ENCODE data around the gene SUV39H1. TPM values are rescaled to one million over a fixed set of nuclear protein-coding genes. Genes with fewer than 3 reads are reported as not detected.

The SUV39H1 gene
- total RNA-seq, 1 donor: 2.5 TPM

- H4K20me1 ChIP-seq (ENCODE audit: insufficient read depth, low read length): no peaks in the 10 kb centered on the region
- peaks cover 2% of the 10 kb centered on the region for H3K27me3 ChIP-seq (ENCODE audit: insufficient read depth, low read length)
- no peaks in the 10 kb centered on the region for H3K79me2 ChIP-seq (ENCODE audit: insufficient read depth, low read length)
- no peaks in the 10 kb centered on the region for H3K4me1 ChIP-seq (ENCODE audit: insufficient read depth, low read length)
- H3K4me3 ChIP-seq (ENCODE audit: insufficient read depth, low read length): no peak overlapping the region
- DNase-seq (ENCODE audit: insufficient read length, low spot score, missing footprints): no peak
- no peak overlapping the region for H2AFZ ChIP-seq (ENCODE audit: low read length)
- H3K9me3 ChIP-seq (ENCODE audit: low read depth, low read length): no peaks in the 10 kb centered on the region
- H3K36me3 ChIP-seq (ENCODE audit: insufficient read depth, low read length): no peaks in the 10 kb centered on the region
- H3K4me2 ChIP-seq (ENCODE audit: insufficient read depth, low read length): no peak overlapping the region
- no peak overlapping the region for H3K27ac ChIP-seq (ENCODE audit: low read depth, low read length)
- TF ChIP-seq CTCF (IDR thresholded peaks at IDR 0.05; ENCODE audit: extremely low read depth, low read depth, low read length): no peak
These were observed 51.0 kb downstream of the SUV39H1 start for GRCh38 chrX:48747415-48748016.

GRCh38 chrX:48749182-48749581 is 52.6 kb downstream of the SUV39H1 start:
- Histone ChIP-seq H3K79me2 (ENCODE audit: insufficient read depth, low read length) (no peaks in the 10 kb centered on the region), H3K36me3 (ENCODE audit: insufficient read depth, low read length) (no peaks in the 10 kb centered on the region)

GRCh38 chrX:48751343-48751742 is 54.8 kb downstream of the SUV39H1 start:
- Histone ChIP-seq H3K27me3 (ENCODE audit: insufficient read depth, low read length) (peaks cover 2% of the 10 kb centered on the region), H3K4me2 (ENCODE audit: insufficient read depth, low read length) (no peak overlapping the region), H4K20me1 (ENCODE audit: insufficient read depth, low read length) (no peaks in the 10 kb centered on the region), H3K79me2 (ENCODE audit: insufficient read depth, low read length) (no peaks in the 10 kb centered on the region), H3K36me3 (ENCODE audit: insufficient read depth, low read length) (no peaks in the 10 kb centered on the region), H3K4me1 (ENCODE audit: insufficient read depth, low read length) (no peaks in the 10 kb centered on the region), H3K9me3 (ENCODE audit: low read depth, low read length) (no peaks in the 10 kb centered on the region), H3K4me3 (ENCODE audit: insufficient read depth, low read length) (no peak overlapping the region), H3K27ac (ENCODE audit: low read depth, low read length) (no peak overlapping the region), H2AFZ (ENCODE audit: low read length) (no peak overlapping the region)
- DNase-seq (ENCODE audit: insufficient read length, low spot score, missing footprints): no peak
- TF ChIP-seq CTCF (IDR thresholded peaks at IDR 0.05; ENCODE audit: extremely low read depth, low read depth, low read length): no peak

More at GRCh38 chrX:48749182-48749581, 52.6 kb downstream of the SUV39H1 start:
- Histone ChIP-seq H3K4me1 (ENCODE audit: insufficient read depth, low read length) (no peaks in the 10 kb centered on the region), H3K4me2 (ENCODE audit: insufficient read depth, low read length) (no peak overlapping the region), H4K20me1 (ENCODE audit: insufficient read depth, low read length) (no peaks in the 10 kb centered on the region), H3K27me3 (ENCODE audit: insufficient read depth, low read length) (peaks cover 2% of the 10 kb centered on the region), H3K27ac (ENCODE audit: low read depth, low read length) (no peak overlapping the region), H2AFZ (ENCODE audit: low read length) (no peak overlapping the region), H3K9me3 (ENCODE audit: low read depth, low read length) (no peaks in the 10 kb centered on the region), H3K4me3 (ENCODE audit: insufficient read depth, low read length) (no peak overlapping the region)
- no peak for DNase-seq (ENCODE audit: insufficient read length, low spot score, missing footprints)
- TF ChIP-seq CTCF (IDR thresholded peaks at IDR 0.05; ENCODE audit: extremely low read depth, low read depth, low read length): no peak

GRCh38 chrX:48752498-48752897 is 56.0 kb downstream of the SUV39H1 start:
- H2AFZ ChIP-seq (ENCODE audit: low read length): no peak overlapping the region
- H3K4me2 ChIP-seq (ENCODE audit: insufficient read depth, low read length): no peak overlapping the region
- no peaks in the 10 kb centered on the region for H3K4me1 ChIP-seq (ENCODE audit: insufficient read depth, low read length)
- no peaks in the 10 kb centered on the region for H4K20me1 ChIP-seq (ENCODE audit: insufficient read depth, low read length)
- H3K36me3 ChIP-seq (ENCODE audit: insufficient read depth, low read length): no peaks in the 10 kb centered on the region
- no peak overlapping the region for H3K27ac ChIP-seq (ENCODE audit: low read depth, low read length)
- no peaks in the 10 kb centered on the region for H3K9me3 ChIP-seq (ENCODE audit: low read depth, low read length)
- no peak for DNase-seq (ENCODE audit: insufficient read length, low spot score, missing footprints)
- no peaks in the 10 kb centered on the region for H3K79me2 ChIP-seq (ENCODE audit: insufficient read depth, low read length)
- H3K27me3 ChIP-seq (ENCODE audit: insufficient read depth, low read length): peaks cover 2% of the 10 kb centered on the region
- H3K4me3 ChIP-seq (ENCODE audit: insufficient read depth, low read length): no peak overlapping the region
- TF ChIP-seq CTCF (IDR thresholded peaks at IDR 0.05; ENCODE audit: extremely low read depth, low read depth, low read length): no peak
